Middle frontal gyrus (tissue), 1 donor: ENCODE measurements around the gene VWF.

ENCODE experiments used
- DNase-seq: peaks from one replicate; pipeline ENCODE4 v3.0.0-alpha.2; 2015; ENCODE audit warnings: low spot score; ENCODE audit errors: extremely low spot score

VWF gene

GRCh38 chr12:6078398-6079096 is 45.9 kb downstream of the VWF start:
- DNase-seq = no peak

GRCh38 chr12:6077692-6078083 is 46.8 kb downstream of the VWF start:
- no peak for DNase-seq

GRCh38 chr12:6076776-6077691 is 47.4 kb downstream of the VWF start:
- DNase-seq = no peak

DNA sequence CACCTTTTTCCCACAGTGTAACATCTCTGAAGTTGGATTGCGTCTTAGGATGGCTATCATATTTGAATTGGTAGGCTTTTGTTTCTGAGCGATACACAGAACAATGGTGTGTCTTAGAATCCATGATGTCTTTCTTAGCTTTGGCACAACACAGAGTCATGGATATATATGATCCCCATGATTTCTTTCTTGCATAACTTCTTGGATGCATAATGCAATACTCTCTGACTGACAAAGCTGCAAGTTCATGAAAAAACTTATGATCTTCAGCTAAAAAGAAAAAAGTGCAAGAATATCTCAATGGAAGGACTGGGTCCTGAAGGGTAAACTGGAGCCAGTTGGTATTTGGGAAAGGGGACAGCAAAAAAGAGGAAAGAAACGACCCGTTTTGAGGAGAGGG is 48.1 kb downstream of the VWF start:
- DNase-seq = no peak

- no peak for DNase-seq
Measured at GRCh38 chr12:6074979-6075585, 49.4 kb downstream of the VWF start.

DNA sequence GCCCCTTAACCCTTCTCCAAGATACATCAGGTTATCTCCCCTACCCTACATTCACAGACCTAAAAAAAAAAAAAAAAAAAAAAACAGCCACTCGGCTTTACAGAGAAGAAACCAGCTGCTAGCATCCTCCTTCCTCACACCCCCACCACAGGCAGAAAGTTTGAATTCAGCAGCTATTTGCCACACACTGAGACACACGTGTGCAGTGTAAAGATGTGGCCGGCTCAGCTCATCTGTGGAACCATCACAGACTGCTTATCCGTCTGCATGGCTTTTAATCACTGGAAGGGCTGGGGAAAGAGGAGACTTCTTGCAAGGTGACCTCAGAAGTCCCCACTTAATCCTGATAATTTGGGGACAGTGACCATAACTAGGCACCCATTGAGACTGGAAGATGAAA is 50.0 kb downstream of the VWF start:
- no peak for DNase-seq

DNA sequence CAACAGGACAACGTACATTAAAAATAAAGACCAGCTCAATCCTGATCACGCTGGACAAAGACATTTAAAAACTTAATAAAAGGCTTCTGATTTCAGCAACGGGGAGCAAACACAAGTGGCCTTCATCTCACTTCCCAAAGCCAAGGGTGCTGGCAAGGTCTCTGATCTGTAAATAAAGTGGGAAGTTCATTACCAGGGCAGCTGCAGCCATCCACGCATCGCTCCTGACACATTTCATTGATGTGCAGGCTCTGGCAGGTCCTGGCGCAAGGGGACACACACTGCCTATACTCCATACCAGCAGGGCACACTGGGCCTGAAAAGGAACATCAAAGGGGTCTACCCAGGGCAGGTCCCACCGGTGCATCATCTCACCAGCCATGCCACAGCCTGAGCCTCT is 51.0 kb downstream of the VWF start:
- DNase-seq = no peak

GRCh38 chr12:6072302-6072752 is 52.1 kb downstream of the VWF start:
- no peak for DNase-seq

- DNase-seq = no peak
Measured at GRCh38 chr12:6071589-6071988, 52.9 kb downstream of the VWF start.

DNA sequence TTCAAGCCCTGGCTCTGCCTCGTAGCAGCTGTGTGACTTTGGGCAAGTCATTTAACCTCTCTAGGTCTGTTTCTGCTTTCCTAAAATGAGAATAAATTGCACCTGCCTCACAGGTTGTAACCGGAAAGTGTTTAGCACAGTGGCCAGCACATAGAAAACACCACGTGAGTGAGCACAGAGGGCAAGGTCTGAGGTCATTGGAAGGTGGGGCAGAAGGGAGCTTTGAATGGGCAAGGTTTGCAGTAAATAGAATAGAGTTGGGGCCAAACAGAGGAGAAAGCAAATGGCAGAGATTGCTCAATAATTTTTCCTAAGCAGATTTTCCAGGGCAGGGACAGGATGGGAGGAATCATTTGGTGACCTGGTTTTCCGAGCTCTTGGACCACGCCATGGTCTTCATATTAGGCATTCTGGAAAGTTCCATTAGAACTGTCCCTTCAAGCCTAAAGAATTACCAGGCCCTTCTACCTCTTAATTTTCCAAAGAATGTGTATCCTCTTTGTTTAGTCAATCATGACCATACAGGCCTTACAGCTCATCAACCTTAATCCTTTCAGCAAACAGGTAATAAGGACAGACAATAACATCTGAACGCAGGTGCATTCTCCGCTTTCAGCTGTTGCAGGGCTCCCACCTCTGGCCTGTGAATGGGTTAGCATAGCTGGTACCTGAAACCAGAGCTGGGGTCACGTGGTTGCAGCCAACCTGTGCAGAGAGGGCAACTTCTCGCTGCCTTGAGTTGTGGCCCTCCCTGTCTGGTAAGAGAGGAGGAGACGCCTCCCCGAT is 53.8 kb downstream of the VWF start:
- no peak for DNase-seq

DNA sequence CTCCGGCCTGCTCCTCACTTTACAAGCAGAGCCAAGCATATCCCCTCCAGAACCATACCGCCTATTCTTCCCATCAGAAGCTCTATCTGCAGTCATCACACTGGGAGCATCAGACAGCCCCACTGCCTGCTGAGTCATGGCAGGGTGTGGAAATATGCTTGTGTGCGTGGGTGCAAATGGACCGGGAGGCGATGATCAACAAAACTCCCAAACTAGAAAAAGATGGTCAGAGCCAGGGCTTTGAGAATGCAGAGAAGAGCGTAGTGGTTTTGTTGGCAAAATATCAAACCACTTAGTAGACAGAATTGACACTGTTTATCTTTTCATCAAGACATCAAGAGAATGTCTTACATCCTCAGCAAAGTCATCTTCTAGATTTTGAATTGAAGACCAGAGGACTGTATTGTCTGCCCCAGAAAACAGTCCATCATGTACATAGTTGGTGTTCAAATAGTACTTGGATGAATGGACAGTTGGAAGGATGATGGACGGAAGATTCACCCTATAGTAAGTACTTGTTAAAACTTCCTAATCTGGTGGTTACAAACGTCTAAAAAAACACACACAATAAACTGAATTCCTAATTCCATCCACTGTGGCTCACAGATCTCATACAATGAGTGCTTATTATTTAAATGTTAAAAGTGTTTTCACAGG is 54.9 kb downstream of the VWF start:
- DNase-seq = no peak

GRCh38 chr12:6068227-6068626 is 56.2 kb downstream of the VWF start:
- DNase-seq = no peak

DNA sequence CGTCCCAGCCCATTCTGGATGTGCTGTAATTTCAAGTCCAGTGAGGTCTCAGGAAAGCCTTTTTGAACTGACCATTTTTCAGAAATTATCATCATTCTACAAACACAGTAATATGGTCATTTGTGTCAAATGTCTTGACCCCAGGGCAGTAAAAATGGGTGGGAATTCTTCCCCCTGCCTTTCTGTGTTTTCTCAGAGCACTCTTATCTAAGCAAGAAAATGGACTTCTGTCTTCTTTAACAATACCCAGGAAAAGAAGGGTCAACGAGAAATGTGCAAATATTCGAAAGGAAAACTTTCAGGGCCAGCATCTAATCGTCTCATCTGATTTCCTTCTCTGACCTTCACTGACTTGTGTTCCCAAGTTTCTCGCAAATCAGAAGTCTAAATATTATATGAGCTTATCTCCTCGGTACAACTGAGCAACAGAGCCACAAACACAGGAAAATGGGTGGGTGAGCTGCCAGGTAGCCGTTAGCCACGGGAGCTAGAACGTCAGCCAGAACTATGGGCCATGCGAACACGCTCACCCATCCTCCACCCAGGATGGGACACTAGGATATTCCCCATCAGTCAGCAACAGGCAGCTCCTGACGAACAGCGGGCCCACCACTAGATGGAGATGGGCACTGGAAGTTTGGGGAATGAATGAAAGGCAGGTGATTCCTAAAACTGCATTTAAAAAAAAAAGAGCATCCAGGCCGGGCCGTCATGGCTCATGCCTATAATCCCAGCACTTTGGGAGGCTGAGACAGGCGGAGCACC is 57.1 kb downstream of the VWF start:
- DNase-seq = no peak

GRCh38 chr12:6066651-6067050 is 57.8 kb downstream of the VWF start:
- no peak for DNase-seq

DNA sequence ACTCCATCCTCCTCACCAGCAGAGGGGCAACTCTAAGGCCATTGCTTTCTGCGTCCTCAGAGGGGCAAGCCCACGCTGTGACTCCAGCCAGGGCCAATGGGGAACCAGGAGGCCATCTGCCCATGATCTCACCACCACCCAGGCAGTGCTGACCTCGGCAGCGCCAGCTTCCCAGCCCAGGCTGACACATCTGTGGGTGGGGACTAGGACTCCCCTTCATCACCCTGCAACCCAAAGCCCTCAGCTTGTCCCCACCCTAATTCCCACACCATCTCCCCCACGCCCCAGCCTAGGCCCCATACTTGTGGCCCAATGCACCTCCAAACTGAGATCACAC is 58.6 kb downstream of the VWF start:
- DNase-seq = no peak

GRCh38 chr12:6065131-6065862 is 59.2 kb downstream of the VWF start:
- no peak for DNase-seq

DNA sequence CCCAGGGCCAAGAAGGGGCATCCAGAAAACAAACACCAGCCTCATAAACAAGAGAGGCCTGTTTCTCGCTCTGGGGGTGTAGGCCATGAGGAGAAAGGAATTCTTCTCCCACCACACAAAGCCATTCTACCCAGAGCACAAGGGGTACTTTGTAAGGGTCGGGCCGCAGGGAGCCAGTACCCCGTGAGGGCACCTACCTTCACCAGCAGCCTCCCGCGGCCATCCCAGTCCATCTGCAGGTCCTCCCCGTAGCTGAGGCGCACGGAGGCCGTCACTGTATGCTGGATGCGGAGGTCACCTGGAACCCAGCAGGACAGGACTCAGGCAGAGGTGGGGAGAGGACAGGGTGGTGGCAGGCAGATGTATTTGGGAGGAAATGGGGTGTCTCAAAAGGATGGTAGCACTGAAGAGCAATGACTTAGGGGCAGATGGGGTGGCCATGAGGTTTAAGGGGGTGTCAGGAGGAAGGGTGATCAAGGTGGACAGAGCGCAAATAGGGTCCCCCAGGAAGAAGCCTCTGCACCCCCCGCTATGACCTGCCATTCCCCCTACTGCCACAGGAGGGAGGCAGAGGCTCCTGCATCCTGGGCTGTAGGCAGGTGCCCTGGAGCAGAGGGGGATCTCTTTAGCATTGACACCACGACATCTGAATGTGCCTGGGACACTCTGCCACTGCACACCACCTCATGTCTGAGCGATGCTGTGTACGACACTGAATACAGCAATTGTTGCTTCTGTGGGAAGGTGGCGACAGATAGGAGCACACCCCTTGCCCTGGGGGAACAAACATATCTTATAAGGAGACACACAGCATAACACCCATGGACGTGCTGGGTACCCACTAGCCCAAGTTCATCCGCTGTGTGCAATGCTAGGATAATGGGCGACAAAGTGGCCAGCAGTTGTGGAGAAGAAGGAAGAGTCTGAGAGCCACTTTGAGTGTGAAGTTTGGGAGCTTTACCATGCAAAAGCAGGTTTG is 61.4 kb downstream of the VWF start:
- DNase-seq = no peak

GRCh38 chr12:6062395-6062756 is 62.1 kb downstream of the VWF start:
- DNase-seq = no peak

DNA sequence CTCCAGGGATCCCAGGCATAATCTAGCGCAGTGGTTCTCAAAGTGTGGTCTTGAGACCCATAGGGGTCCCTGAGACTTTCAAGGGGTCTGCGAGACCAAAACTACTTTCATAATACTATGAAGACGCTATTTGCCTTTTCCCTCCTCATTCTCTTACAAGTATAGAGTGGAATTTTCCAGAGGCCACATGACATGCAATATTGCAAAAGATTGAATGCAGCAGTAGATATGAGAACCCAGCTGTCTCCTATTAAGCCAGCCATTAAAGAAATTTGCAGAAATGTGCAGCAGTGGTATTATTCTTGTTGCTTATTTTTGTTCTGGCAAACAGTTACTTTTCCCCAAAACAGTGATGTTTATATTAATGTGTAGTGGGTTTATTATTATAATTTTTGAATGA is 62.8 kb downstream of the VWF start:
- no peak for DNase-seq
